ENCODE data around the gene SPINT2.
"Not testable (repeated sequence)": the region's sequence is repeated elsewhere in the genome, so short reads cannot be mapped to it uniquely, and the experiment has no call there.

The SPINT2 gene

GRCh38 chr19:38324431-38324830 is 60.1 kb downstream of the SPINT2 start:
- no peak for DNase-seq

GRCh38 chr19:38326591-38326990 is 62.2 kb downstream of the SPINT2 start:
- no peak for DNase-seq

GRCh38 chr19:38329651-38330050 is 65.3 kb downstream of the SPINT2 start:
- DNase-seq: no peak

- DNase-seq: no peak
Observed at GRCh38 chr19:38331728-38332127, 67.4 kb downstream of the SPINT2 start.

GRCh38 chr19:38333245-38333644 is 68.9 kb downstream of the SPINT2 start:
- DNase-seq: no peak

GRCh38 chr19:38335949-38336637 is 71.7 kb downstream of the SPINT2 start:
- DNase-seq: peak; percentile 97 to 98

- DNase-seq: peak; percentile 97 to 98
Observed at GRCh38 chr19:38336638-38337359, 72.4 kb downstream of the SPINT2 start.

GRCh38 chr19:38337360-38337653 is 72.9 kb downstream of the SPINT2 start:
- DNase-seq: no peak

GRCh38 chr19:38339011-38339410 is 74.6 kb downstream of the SPINT2 start:
- not testable (repeated sequence) for DNase-seq

GRCh38 chr19:38340927-38341326 is 76.6 kb downstream of the SPINT2 start:
- no peak for DNase-seq
